HG03457 (cell line): ENCODE measurements around the gene CCL23.

ENCODE experiments used
- ATAC-seq: cut with Tn5 transposase; IDR thresholded peaks from one replicate; pipeline ENCODE4 v1.9.1; 2021; ENCODE audit warnings: moderate number of reproducible peaks; ENCODE audit not compliant: unreplicated experiment

CCL23 gene

DNA sequence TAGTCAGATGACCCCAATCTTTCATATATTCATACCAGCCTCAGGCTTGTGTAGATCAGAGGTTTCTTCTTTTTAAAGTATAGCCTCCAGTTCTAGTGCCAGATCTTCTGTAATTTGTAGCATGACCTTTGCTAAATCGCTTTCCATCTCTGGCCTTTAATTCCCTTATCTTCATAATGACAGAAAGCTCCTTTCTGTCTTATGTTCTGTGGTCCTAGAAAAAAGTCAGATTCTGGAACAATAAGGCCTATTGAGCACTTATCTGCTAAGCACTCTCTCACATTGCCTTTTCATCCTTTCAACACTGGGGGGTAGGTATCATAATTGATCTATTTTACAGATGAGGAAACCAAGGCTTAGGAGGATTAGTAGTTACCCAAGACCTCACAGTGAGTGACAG, 45.7 kb downstream of the CCL23 start:
- no peak for ATAC-seq

DNA sequence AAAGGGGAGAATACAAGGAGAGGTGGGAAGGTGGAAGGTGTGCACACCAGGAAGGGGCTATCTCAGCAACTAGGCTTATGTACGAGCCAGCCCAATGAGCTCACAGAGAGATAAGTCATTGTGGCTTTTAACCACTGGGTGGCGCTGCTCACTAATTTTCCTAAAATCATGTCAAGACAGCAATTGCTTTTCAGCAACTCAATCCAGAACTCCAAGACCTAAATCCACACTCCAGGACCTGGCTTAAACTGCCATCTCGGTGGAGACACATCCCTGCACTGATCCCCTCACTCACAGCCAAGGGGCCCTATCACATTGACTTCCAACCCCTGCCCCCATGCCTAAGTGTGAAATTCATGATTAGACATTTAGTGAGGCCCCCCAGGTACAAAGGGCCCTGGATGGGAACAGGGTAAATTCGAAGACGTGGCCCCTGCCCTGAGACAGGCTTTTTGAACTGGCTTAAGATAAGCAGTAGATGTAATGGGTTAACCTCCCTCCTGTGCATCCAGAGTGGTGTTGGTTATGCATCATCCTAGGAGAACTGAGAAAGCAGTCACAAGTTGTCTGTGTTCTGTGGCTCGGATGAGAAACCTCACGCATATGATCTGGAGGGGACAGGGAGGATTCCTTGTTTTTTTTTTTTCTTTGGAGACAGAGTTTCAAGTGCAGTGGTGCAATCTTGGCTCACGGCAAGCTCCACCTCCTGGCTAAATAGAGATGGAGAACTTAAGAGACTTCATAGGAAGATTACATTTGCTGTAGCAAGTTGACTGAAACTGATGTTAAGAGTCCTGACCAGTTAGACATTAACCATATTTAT, 48.0 kb downstream of the CCL23 start:
- ATAC-seq = no peak

DNA sequence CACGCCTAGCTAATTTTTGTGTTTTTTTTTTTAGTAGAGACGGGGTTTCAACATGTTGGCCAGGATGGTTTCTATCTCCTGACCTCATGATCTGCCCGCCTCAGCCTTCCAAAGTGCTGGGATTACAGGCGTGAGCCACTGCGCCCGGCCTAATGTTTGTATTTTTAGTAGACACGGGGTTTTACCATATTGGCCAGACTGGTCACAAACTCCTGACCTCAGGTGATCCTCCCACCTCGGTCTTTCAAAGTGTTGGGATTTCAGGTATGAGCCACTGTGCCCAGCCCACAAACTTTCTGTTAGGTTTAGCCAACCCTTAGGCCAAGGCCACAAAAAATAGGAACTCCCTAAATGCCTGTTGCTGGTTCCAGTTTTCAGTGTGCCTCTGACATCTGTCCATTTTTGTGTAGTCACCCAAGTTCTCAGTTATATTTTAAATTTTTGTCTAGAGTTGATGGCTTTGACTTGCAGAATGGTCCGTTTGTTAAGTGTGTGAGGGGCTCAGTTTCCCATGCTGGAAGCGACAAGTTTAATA, 49.2 kb downstream of the CCL23 start:
- ATAC-seq = no peak

DNA sequence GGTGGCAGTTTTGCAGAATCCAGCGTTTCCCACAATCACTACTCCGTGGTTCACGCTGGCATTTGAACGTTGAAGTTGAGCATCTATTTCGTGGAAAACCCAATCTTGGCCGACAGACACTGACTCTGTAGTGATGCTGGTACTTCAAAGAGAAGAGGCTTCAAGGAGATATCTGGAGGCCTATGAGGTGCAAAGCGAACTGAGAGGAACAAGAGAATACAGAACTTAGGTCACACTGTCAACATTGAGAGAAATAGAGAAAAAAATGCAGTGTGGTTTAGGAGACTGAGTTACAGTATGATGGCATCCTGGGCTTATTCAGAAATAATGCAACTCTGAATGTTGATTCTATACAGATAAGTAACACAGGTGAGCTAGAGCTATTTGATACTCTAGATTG, 52.5 kb downstream of the CCL23 start:
- ATAC-seq = no peak

- no peak for ATAC-seq
Observed at GRCh38 chr17:35963663-35964062, 54.1 kb downstream of the CCL23 start.
